HL-60 (cell line): ENCODE data around the gene MYRIP.

Experiments used
- DNase-seq, 2 experiments: peaks; one replicate each; pipeline ENCODE4 v3.0.0-alpha.2; 2010 to 2020; ENCODE audit warnings: low read depth in 1 of 2, low spot score in 1 of 2
- H3K27ac ChIP-seq: fragments of 250-450 bp; sonication (Bioruptor Pico); replicated peaks from 2 replicates; pipeline ENCODE4 v1.5.1; 2020; ENCODE audit warnings: mild to moderate bottlenecking, moderate library complexity
- H3K27me3 ChIP-seq: fragments of 250-450 bp; sonication (Bioruptor Pico); 2 replicates; pipeline ENCODE4 v1.5.1; 2021; ENCODE audit warnings: mild to moderate bottlenecking, moderate library complexity; ENCODE audit not compliant: insufficient read depth, poor library complexity, severe bottlenecking
- H3K4me3 ChIP-seq: replicated peaks from 2 replicates; pipeline ENCODE4 v1.5.1; 2011; ENCODE audit warnings: mild to moderate bottlenecking, control low read depth, low read length; ENCODE audit not compliant: insufficient read depth
- CTCF ChIP-seq: IDR thresholded peaks from one replicate; pipeline ENCODE4 v1.5.1; 2011; ENCODE audit warnings: low read length, control low read depth, inconsistent platforms; ENCODE audit not compliant: insufficient read depth
- GABPA ChIP-seq: IDR thresholded peaks from 2 replicates; pipeline ENCODE4 v1.6.1; 2012; ENCODE audit warnings: low read depth
- POLR2AphosphoS5 ChIP-seq: IDR thresholded peaks from 2 replicates; pipeline ENCODE4 v1.6.1; 2012; ENCODE audit warnings: low read depth
- SPI1 ChIP-seq: IDR thresholded peaks from 2 replicates; pipeline ENCODE4 v1.6.1; 2012; ENCODE audit warnings: low read depth, mild to moderate bottlenecking, borderline replicate concordance
- TF ChIP-seq, protein P1 (sequence below): IDR thresholded peaks from 2 replicates; pipeline ENCODE4 v1.6.1; 2012; ENCODE audit warnings: low read depth; ENCODE audit not compliant: insufficient replicate concordance

Gene MYRIP

GRCh38 chr3:39980058-39980457, 170.6 kb downstream of the MYRIP start:
- Histone ChIP-seq H3K27me3 (no peaks in the 10 kb centered on the region), H3K4me3 (no peak overlapping the region), H3K27ac (no peak overlapping the region)
- TF ChIP-seq GABPA: no peak
- TF ChIP-seq CTCF: no peak
- TF ChIP-seq, protein P1, sequence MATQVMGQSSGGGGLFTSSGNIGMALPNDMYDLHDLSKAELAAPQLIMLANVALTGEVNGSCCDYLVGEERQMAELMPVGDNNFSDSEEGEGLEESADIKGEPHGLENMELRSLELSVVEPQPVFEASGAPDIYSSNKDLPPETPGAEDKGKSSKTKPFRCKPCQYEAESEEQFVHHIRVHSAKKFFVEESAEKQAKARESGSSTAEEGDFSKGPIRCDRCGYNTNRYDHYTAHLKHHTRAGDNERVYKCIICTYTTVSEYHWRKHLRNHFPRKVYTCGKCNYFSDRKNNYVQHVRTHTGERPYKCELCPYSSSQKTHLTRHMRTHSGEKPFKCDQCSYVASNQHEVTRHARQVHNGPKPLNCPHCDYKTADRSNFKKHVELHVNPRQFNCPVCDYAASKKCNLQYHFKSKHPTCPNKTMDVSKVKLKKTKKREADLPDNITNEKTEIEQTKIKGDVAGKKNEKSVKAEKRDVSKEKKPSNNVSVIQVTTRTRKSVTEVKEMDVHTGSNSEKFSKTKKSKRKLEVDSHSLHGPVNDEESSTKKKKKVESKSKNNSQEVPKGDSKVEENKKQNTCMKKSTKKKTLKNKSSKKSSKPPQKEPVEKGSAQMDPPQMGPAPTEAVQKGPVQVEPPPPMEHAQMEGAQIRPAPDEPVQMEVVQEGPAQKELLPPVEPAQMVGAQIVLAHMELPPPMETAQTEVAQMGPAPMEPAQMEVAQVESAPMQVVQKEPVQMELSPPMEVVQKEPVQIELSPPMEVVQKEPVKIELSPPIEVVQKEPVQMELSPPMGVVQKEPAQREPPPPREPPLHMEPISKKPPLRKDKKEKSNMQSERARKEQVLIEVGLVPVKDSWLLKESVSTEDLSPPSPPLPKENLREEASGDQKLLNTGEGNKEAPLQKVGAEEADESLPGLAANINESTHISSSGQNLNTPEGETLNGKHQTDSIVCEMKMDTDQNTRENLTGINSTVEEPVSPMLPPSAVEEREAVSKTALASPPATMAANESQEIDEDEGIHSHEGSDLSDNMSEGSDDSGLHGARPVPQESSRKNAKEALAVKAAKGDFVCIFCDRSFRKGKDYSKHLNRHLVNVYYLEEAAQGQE: no peak
- TF ChIP-seq POLR2AphosphoS5: no peak
- TF ChIP-seq SPI1: no peak
- DNase-seq: no peak

GRCh38 chr3:39980781-39981180, 171.4 kb downstream of the MYRIP start:
- Histone ChIP-seq H3K27ac (no peak overlapping the region), H3K4me3 (no peak overlapping the region), H3K27me3 (no peaks in the 10 kb centered on the region)
- DNase-seq: no peak
- no peak for TF ChIP-seq SPI1
- TF ChIP-seq, protein P1: no peak
- TF ChIP-seq POLR2AphosphoS5: no peak
- no peak for TF ChIP-seq GABPA
- no peak for TF ChIP-seq CTCF

GRCh38 chr3:39981547-39982184, 172.3 kb downstream of the MYRIP start:
- Histone ChIP-seq H3K27me3 (no peaks in the 10 kb centered on the region), H3K27ac (no peak overlapping the region)
- TF ChIP-seq, protein P1: no peak
- TF ChIP-seq SPI1: peak; percentile 78
- no peak for TF ChIP-seq CTCF

More at GRCh38 chr3:39981547-39982184, 172.3 kb downstream of the MYRIP start:
- H3K4me3 ChIP-seq: no peak overlapping the region
- no peak for DNase-seq
